T-cell (primary cell): ENCODE measurements around the gene NCCRP1. TPM values are rescaled to one million over a fixed set of nuclear protein-coding genes. Genes with fewer than 3 reads are reported as not detected.

Experiments used
- ATAC-seq, 4 experiments: fragments of 200-7000 bp in 3 of 4; fragments of 150-1000 bp in 1 of 4; cut with Tn5 transposase; replicated peaks in 1 of 4; 1 replicate in 3 of 4; 2 replicates in 1 of 4; pipeline ENCODE4 v1.10.0; 2021; ENCODE audit warnings: moderate library complexity in 3 of 4, mild to moderate bottlenecking in 2 of 4, moderate number of reproducible peaks in 1 of 4
- CTCF ChIA-PET, 2 donors: fragments of 300-600 bp; sonication (Branson Sonifier 250); formaldehyde crosslinking; loops; one replicate each; lab custom pipeline; 2022; ENCODE audit warnings: antibody characterized with exemption in 2 of 2; lab: Charles Lee
- POLR2A ChIA-PET, 2 donors: fragments of 300-600 bp; sonication (Branson Sonifier 250); formaldehyde crosslinking; loops; one replicate each; lab custom pipeline; 2022; ENCODE audit warnings: antibody characterized with exemption in 2 of 2; lab: Charles Lee
- DNase-seq, 35 experiments: peaks; one replicate each; pipeline versions ENCODE4 v3.0.0 to v3.0.0-alpha.2; 2013 to 2023
- H3K27ac ChIP-seq: one replicate; pipeline ENCODE4 v1.5.1; 2013; ENCODE audit warnings: low read length
- H3K27me3 ChIP-seq, 2 experiments: replicated peaks in 1 of 2; 1 replicate in 1 of 2; 2 replicates in 1 of 2; pipeline versions ENCODE4 v1.6.1 to v1.7.0; 2013; ENCODE audit warnings: low read length in 1 of 2, mixed read lengths in 1 of 2; ENCODE audit not compliant: control insufficient read depth in 2 of 2, insufficient read depth in 2 of 2; ENCODE audit errors: extremely low read depth in 1 of 2
- H3K36me3 ChIP-seq, 2 donors: 1 replicate in 1 of 2; 2 replicates in 1 of 2; pipeline versions ENCODE4 v1.6.1 to v1.7.0; 2013; ENCODE audit warnings: low read length in 1 of 2; ENCODE audit not compliant: control insufficient read depth in 2 of 2, insufficient read depth in 1 of 2; ENCODE audit errors: extremely low read depth in 1 of 2
- H3K4me1 ChIP-seq, 2 experiments: 1 replicate in 1 of 2; 2 replicates in 1 of 2; pipeline versions ENCODE4 v1.6.1 to v1.7.0; 2013; ENCODE audit warnings: low read length in 2 of 2, mixed read lengths in 1 of 2; ENCODE audit not compliant: insufficient read depth in 2 of 2, control insufficient read depth in 1 of 2; ENCODE audit errors: extremely low read depth in 1 of 2
- H3K4me3 ChIP-seq, 2 donors: 1 replicate in 1 of 2; 2 replicates in 1 of 2; pipeline versions ENCODE4 v1.5.1 to v1.7.0; 2013; ENCODE audit warnings: mild to moderate bottlenecking in 2 of 2, low read length in 1 of 2, moderate library complexity in 1 of 2; ENCODE audit not compliant: control insufficient read depth in 1 of 2; ENCODE audit errors: extremely low read depth in 1 of 2
- H3K9me3 ChIP-seq: 2 replicates; pipeline ENCODE4 v1.7.0; 2013
- H3K27ac Mint-ChIP-seq, 2 donors: one replicate each; pipeline ENCODE4 v1.8.0; 2020 to 2021; ENCODE audit warnings: mild to moderate bottlenecking in 2 of 2, mixed read lengths in 2 of 2
- H3K27me3 Mint-ChIP-seq, 2 donors: one replicate each; pipeline ENCODE4 v1.8.0; 2021 to 2022; ENCODE audit warnings: mixed read lengths in 2 of 2
- H3K36me3 Mint-ChIP-seq: one replicate; pipeline ENCODE4 v1.8.0; 2021; ENCODE audit warnings: mixed read lengths
- H3K4me1 Mint-ChIP-seq, 3 donors: one replicate each; pipeline ENCODE4 v1.8.0; 2020 to 2022; ENCODE audit warnings: mixed read lengths in 3 of 3, mild to moderate bottlenecking in 1 of 3
- H3K4me3 Mint-ChIP-seq, 3 donors: one replicate each; pipeline ENCODE4 v1.8.0; 2020 to 2022; ENCODE audit warnings: mild to moderate bottlenecking in 3 of 3, mixed read lengths in 3 of 3, moderate library complexity in 3 of 3
- H3K9me3 Mint-ChIP-seq, 3 donors: one replicate each; pipeline ENCODE4 v1.8.0; 2020 to 2022; ENCODE audit warnings: mixed read lengths in 3 of 3
- WGBS: methylation state at CpG from one replicate; pipeline ENCODE4 v1.1.5; 2013; ENCODE audit warnings: missing lambda C conversion rate; ENCODE audit not compliant: insufficient coverage; 5-methylcytosine and 5-hydroxymethylcytosine counted together
- total RNA-seq, 35 experiments: library from RNA in 6 of 35; stranded (reverse) in 6 of 35; fragments of 120-200 nt in 1 of 35; gene quantifications; one replicate each; pipeline versions ENCODE4 v1.2.1 to v1.2.4 and lab custom pipeline; 2013 to 2026

The NCCRP1 gene
- total RNA-seq, 5 donors from 2014 or later (not counting 1 experiment from before 2014, with no cell fraction given): 0.23 to 0.46 (median 0.41) TPM; not detected in 2

DNA sequence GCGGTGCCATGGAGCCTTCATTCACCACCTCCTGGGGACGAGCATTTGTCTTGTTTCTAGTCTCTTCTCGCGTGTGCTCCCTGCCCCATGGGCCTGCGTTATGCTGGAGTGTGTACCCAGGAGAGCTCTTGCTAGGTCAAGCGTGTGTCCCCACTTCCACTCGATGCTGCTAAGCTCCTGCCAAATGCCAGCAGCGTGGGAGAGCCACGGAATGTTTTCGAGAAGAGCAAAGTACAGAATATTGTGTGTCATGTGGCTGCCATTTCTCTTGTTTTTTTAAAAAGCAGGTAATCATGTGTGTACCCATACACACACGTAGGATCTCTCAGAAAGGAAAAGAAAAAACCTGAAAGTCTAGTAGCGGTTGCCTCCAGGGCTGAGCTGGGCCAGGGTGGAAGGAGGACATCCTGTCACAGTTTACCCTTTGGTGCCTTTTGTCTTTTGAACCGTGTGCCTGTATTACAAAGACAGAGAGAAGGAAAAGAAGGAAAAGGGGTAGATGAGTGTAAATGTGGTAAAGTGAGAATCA, 42.6 kb upstream of the NCCRP1 start:
- Histone ChIP-seq H3K27me3 (no peaks in the 10 kb centered on the region), H3K27ac (no peak overlapping the region), H3K4me3 (no peak overlapping the region), H3K9me3 (no peaks in the 10 kb centered on the region), H3K36me3 (peaks cover 0 to 7% of the 10 kb centered on the region in 2 donors), H3K4me1 (peaks cover 2 to 20% of the 10 kb centered on the region in 2 experiments)
- no peak overlapping the region for H3K27ac Mint-ChIP-seq
- POLR2A ChIA-PET: no interaction called here
- 92% methylated on average over 11 of the region's 13 CpGs for WGBS
- CTCF ChIA-PET: interaction anchor here in 1 of 2 donors (0.6 kb wide), 1 partner anchor 415 kb away, joined by 3 read pairs; no protein-coding TSS in a partner anchor
- H3K4me1 Mint-ChIP-seq: peaks cover 26 to 33% (median 32%) of the 10 kb centered on the region in 3 donors
- ATAC-seq: no peak
- no peaks in the 10 kb centered on the region for H3K27me3 Mint-ChIP-seq
- no peak overlapping the region for H3K4me3 Mint-ChIP-seq
- no peaks in the 10 kb centered on the region for H3K9me3 Mint-ChIP-seq
- no peak for DNase-seq
- peaks cover 4% of the 10 kb centered on the region for H3K36me3 Mint-ChIP-seq

DNA sequence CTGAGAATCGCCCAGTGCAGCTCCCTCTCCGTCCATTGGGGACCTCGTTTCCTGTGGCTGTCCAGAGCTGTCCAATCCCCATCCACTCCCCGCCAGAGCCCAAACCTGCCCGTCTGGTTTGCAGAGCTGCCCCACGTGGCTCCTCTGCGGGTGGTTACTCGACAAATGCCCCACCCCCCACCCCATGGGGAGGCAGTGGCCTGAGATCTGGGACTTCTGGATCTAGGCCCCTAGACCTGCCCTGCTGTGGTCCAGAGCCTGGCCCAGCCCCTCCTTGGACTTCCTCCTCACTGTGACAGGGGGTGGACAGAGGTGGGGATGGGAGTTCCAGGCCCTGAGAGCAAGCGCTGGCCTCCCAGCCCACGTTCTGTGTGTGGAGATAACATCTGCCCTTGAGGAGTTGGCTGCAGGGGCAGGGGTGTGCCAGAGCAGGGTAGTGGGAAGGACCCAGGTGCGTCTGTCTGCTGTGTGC, 42.1 kb upstream of the NCCRP1 start:
- ChIA-PET CTCF (interaction anchor here in 1 of 2 donors (0.6 kb wide), 1 partner anchor 415 kb away, joined by 3 read pairs; no protein-coding TSS in a partner anchor), POLR2A (no interaction called here)
- Histone ChIP-seq H3K4me3 (no peak overlapping the region), H3K9me3 (no peaks in the 10 kb centered on the region), H3K36me3 (peaks cover 0 to 7% of the 10 kb centered on the region in 2 donors), H3K27ac (no peak overlapping the region), H3K4me1 (peaks cover 2 to 20% of the 10 kb centered on the region in 2 experiments), H3K27me3 (no peaks in the 10 kb centered on the region)
- Mint-ChIP-seq H3K27ac (no peak overlapping the region), H3K9me3 (no peaks in the 10 kb centered on the region), H3K27me3 (no peaks in the 10 kb centered on the region), H3K36me3 (peaks cover 4% of the 10 kb centered on the region), H3K4me1 (peaks cover 26 to 33% (median 32%) of the 10 kb centered on the region in 3 donors), H3K4me3 (no peak overlapping the region)
- DNase-seq (no peak), ATAC-seq (no peak)
- WGBS: 93% methylated on average over 3 of the region's 11 CpGs

DNA sequence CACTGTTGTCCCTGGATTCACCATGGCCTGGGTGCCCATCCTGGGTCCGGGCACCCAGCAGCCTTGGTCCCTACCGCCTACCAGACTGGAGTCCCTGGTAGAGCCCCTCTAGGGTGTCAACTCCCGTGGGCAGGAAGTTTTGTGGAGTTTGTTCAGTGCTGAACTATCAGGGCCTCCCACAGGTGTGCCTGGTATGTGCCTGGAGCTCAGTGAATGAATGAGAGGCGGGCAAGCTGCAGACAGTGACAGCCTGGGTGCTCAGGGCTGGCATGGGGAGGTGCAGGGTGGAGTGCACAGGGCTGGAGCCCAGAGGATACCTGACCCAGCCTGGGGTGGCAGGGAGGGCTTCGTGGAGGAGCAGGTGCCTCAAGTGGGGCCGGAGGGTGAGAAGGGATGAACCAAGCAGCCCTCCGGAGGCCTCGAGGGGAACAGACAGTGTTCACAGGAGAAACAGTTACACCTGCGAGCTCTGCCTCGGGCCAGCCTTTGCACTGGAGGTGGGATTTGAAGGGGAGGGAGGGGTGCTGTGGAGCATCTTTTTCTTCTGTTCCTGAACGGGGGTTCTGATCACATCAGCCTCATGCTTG, 41.6 kb upstream of the NCCRP1 start:
- H3K4me3 Mint-ChIP-seq: no peak overlapping the region
- no peaks in the 10 kb centered on the region for H3K9me3 Mint-ChIP-seq
- POLR2A ChIA-PET: no interaction called here
- no peaks in the 10 kb centered on the region for H3K27me3 ChIP-seq
- H3K4me1 Mint-ChIP-seq: peaks cover 29 to 34% (median 32%) of the 10 kb centered on the region in 3 donors
- CTCF ChIA-PET: no interaction called here
- H3K27me3 Mint-ChIP-seq: no peaks in the 10 kb centered on the region
- H3K27ac Mint-ChIP-seq: no peak overlapping the region
- no peaks in the 10 kb centered on the region for H3K9me3 ChIP-seq
- DNase-seq (no peak), ATAC-seq (no peak)
- H3K4me3 ChIP-seq: no peak overlapping the region
- peaks cover 4% of the 10 kb centered on the region for H3K36me3 Mint-ChIP-seq
- WGBS: 82% methylated on average over 8 of the region's 11 CpGs
- H3K36me3 ChIP-seq: peaks cover 0 to 7% of the 10 kb centered on the region in 2 donors
- peaks cover 2 to 20% of the 10 kb centered on the region in 2 experiments for H3K4me1 ChIP-seq
- H3K27ac ChIP-seq: no peak overlapping the region

DNA sequence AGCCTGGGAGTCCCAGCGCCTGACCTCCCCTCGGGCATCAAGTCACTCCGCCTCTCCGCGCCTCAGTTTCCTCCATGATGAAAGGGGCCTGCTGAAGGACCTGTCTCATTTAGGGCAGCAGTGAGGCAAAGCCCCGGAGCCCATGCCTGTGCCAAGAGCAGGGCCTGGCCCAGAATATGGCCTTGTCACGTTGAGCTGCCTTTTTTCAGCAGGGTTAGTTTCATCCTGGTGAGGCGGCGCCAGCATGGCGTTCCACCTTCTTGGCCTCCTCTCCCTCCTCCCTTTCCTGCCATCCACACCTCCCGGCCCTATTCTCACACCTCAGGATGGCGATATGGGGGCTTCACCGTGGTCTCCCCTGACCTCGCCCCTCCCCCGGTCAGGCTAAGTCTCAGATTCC, 41.0 kb upstream of the NCCRP1 start:
- no peaks in the 10 kb centered on the region for H3K27me3 Mint-ChIP-seq
- no peaks in the 10 kb centered on the region for H3K27me3 ChIP-seq
- H3K4me3 ChIP-seq: no peak overlapping the region
- ChIA-PET CTCF (no interaction called here), POLR2A (no interaction called here)
- H3K4me1 ChIP-seq: peaks cover 2 to 20% of the 10 kb centered on the region in 2 experiments
- WGBS: 98% methylated on average over 12 of the region's 15 CpGs
- no peak for DNase-seq
- H3K4me1 Mint-ChIP-seq: peaks cover 32 to 36% (median 34%) of the 10 kb centered on the region in 3 donors
- H3K9me3 Mint-ChIP-seq: no peaks in the 10 kb centered on the region
- H3K36me3 Mint-ChIP-seq: peaks cover 4% of the 10 kb centered on the region
- H3K36me3 ChIP-seq: peaks cover 0 to 7% of the 10 kb centered on the region in 2 donors
- no peaks in the 10 kb centered on the region for H3K9me3 ChIP-seq
- ATAC-seq: no peak
- no peak overlapping the region for H3K27ac ChIP-seq
- H3K27ac Mint-ChIP-seq: no peak overlapping the region
- no peak overlapping the region for H3K4me3 Mint-ChIP-seq

DNA sequence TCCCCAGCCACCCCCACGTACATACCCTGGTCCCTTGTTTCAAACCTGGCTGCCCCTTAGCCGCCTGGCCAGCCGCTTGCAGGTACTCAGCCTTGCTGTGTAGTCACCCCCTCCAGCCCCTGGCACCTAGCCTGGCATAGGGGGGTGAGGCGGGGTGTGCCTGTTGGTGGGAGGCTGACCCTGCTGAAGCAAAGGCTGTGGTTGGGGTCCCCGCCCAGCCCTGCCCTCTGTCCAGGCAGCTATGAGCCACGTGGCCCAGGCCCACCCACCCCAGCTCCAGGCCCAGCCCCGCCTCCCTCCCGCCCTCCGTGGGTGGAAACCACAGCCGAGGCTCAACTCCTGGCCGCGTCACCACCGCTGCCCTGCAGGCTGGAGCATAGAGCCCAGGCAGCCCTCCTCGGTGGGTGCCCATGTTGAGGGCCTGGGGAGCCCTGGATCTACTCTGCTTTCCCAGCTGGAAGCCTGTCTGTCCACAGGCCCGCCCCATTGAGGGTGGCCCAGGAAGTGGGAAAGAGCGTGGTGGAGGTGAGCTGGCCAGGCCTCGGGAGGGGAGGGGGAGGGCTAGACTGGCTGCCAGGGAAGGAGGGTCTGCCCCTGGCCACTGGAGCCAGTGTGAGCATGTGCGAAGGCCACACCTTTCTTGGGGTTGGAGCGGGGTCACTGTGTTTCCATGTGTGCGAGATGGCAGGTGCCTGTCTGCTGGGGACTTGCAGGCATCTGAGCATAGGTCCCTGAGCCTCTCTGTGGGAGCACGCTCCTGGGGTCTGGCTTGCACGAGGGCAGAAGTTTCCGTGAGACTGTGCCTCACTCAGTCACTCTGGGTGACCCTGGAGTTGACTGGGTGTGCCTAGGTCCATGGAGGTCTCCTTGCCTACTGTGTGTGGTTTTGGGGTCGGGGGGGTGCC, 40.2 kb upstream of the NCCRP1 start:
- POLR2A ChIA-PET: no interaction called here
- Histone ChIP-seq H3K27ac (no peak overlapping the region), H3K27me3 (no peaks in the 10 kb centered on the region), H3K36me3 (peaks cover 0 to 4% of the 10 kb centered on the region in 2 donors), H3K4me1 (peaks cover 2 to 20% of the 10 kb centered on the region in 2 experiments), H3K4me3 (no peak overlapping the region), H3K9me3 (no peaks in the 10 kb centered on the region)
- peaks cover 4% of the 10 kb centered on the region for H3K36me3 Mint-ChIP-seq
- no peak overlapping the region for H3K27ac Mint-ChIP-seq
- H3K4me1 Mint-ChIP-seq: peaks cover 29 to 32% (median 30%) of the 10 kb centered on the region in 3 donors
- H3K4me3 Mint-ChIP-seq: no peak overlapping the region
- 81% methylated on average over 16 of the region's 24 CpGs for WGBS
- H3K27me3 Mint-ChIP-seq: no peaks in the 10 kb centered on the region
- CTCF ChIA-PET: interaction anchor here in 1 of 2 donors (0.6 kb wide), 1 partner anchor 46 kb away, joined by 4 read pairs; no protein-coding TSS in a partner anchor
- H3K9me3 Mint-ChIP-seq: no peaks in the 10 kb centered on the region
- DNase-seq (no peak), ATAC-seq (no peak)
